ENCODE results near the gene CALCB.

GRCh38 chr11:15115686-15116085 lies 42.3 kb downstream of the CALCB start:
- TF ChIP-seq CTCF (IDR thresholded peaks at IDR 0.05; ENCODE audit: low read depth, low read length): no peak
- no peak for TF ChIP-seq MYC (IDR thresholded peaks at IDR 0.05; ENCODE audit: low read depth, low read length)
- no peak for TF ChIP-seq POLR2A (IDR thresholded peaks at IDR 0.05; ENCODE audit: extremely low read depth, insufficient read length)
